ENCODE results near the gene PLEKHH2.

The PLEKHH2 gene

GRCh38 chr2:43758739-43759138 lies 121.7 kb downstream of the PLEKHH2 start:
- DNase-seq, result no peak

DNA sequence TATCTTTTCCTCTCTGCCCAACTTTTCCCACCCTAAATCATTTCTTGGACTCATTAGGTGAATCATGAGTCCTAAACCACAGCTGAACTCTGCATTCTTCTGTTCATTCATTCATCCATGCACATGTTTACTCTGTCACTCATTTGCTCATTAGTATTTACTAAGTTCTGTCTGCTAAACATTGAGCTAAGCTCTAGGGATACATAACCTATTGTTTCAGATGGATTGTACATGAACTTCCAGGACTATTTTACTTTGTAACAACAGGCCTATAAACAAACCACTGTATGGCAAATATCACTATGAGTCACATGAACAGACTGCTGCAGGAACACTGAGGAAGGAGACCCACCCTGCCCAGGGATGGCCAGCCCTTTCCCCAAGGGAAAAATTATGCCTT lies 122.1 kb downstream of the PLEKHH2 start:
- no peak for DNase-seq

GRCh38 chr2:43762286-43762685 lies 125.2 kb downstream of the PLEKHH2 start:
- DNase-seq, result no peak

DNA sequence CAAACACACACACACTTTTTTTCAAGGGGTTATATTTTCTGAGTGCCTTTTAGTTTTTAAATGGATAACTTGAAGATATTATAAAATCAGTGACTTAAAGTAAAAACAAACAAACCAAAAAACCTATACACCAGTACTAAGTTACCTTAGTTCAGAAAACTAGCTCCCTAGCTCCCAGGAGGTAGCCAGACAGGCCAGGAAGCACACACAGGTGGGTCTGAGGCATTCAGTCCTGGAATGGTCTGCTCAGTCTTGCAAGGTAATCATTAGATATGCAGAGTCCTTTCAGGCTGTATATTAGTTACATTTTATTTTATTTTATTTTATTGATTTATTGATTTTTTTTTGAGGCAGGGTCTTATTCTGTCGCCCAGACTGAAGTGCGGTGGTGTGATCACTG lies 126.0 kb downstream of the PLEKHH2 start:
- DNase-seq, result no peak

DNA sequence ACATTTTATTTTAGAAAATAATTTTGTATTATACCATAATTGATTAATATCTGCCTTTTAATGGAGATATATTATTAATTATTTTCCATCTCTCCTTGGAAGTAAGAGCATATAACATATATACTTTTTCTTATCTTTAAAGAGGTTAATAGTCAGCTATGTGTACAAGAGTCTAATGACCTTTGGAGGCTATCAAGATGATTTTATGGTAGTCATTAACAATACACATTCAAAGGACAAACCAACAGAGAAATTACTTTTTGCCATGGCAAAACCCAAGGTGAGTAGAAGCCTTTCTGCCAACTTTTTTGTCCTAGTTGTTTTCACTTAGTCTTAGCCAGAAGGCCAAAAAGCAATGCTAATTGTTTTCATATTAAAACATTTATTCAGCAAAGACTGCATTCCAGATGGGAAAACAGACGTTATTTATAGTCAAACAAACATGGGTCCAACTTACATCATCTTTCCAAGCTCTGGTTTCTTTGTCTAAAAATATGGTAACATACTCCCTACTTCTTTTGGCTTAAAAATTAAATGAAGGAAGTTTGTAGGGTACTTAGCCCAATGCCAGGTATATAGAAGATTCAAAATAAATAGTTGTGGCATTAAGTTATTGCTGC lies 127.1 kb downstream of the PLEKHH2 start:
- DNase-seq, result no peak

DNA sequence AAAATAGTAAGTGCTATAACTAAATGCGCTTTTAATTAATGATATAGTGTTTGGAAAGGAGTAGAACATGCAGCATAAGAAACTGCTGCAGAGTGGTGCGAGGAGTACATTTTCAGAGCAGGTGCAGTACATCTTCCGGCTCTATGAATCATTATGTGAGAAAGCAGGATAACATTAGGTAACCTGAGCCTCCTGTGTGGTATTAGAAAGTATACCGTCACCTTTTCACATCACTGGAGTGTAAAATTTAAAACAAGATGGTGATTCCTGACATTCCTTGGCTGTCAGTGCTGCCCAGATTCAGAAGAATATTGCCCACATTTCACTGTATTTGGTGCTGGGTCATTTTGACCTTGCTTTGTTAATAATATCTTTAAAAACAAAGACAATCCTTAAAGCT lies 128.9 kb downstream of the PLEKHH2 start:
- no peak for DNase-seq

DNA sequence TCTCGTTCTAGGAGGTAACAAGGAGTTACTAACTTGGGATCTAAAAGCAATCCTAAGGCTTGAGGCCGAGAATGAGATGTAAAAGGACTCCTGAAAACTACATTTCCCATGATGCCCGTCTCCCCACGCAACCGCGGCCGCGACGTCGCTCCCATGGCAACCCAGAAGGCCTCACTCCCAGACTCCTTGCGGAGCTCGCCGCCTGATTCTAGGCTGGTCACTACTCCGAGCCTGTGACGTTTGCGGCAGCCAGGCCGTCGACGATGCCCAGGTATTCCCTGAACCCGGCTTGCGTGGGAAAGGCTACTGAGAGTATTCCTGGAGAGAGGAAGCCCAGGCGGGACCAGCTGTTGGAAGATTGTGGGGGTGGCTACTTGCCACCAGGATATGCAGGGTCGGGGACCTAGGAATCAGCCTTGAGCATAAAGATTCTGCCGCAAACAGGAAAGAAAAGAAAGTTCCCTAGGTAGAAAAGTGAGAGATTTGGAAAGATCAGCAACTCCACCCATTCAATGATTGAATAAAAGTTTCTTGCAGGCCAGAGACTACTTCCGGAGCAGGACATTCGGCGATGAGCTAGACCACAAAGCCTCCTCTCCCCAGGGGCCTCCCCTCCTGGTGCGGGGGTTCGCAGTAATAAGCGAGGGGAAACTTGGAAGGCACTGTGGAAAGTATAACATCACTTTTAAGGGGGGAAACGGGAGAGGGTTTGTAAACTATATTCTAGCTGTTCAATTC lies 137.0 kb downstream of the PLEKHH2 start, which contains the start of gene DYNC2LI1:
Gene DYNC2LI1 (plus strand): TSS at position 164 of the 738 bp plus-strand sequence. CDS start 100 bp downstream, at position 264.
- DNase-seq, result peak; percentile 37 to 91 (median 75)

DNA sequence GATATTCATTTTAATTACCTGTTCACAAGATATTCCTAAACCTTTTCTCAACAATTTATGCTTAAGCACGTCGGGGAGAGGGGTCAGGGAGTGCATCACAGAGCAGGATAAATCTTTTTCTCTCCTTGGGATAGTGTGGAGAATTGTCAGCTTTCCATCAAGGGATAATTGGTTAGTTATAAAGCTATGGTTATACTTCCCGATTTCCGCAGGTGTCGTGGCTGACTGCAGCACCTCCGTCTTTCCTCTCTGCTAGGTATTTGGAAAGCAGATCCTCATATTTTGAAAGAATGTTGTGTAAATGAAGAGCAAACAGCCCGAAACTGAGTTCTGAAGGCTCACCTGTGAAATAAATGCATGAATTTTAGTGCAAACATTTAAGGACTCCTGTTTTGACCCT lies 137.6 kb downstream of the PLEKHH2 start:
- no peak for DNase-seq

DNA sequence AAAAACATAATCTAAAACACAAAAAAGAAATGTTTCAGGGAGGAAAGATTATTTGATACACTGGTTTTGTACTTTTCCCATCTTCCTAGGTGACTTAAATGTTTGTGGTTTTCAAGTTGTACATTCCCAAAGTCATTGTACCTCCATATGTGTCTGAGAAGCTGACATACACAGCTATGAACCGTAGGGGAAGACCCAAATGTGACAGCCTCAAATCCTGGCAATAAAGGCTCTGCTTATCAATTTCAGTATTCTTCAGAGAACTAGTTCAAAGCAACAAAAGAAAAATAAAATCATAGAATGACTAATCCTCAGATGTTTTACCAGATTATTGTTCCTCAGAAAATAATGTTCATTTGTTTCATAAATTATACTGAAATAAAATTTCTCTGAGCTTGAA lies 139.3 kb downstream of the PLEKHH2 start:
- no peak for DNase-seq

- no peak for DNase-seq
These were observed 140.4 kb downstream of the PLEKHH2 start for GRCh38 chr2:43777306-43777926.

GRCh38 chr2:43778233-43778632 lies 141.2 kb downstream of the PLEKHH2 start:
- DNase-seq, result no peak

DNA sequence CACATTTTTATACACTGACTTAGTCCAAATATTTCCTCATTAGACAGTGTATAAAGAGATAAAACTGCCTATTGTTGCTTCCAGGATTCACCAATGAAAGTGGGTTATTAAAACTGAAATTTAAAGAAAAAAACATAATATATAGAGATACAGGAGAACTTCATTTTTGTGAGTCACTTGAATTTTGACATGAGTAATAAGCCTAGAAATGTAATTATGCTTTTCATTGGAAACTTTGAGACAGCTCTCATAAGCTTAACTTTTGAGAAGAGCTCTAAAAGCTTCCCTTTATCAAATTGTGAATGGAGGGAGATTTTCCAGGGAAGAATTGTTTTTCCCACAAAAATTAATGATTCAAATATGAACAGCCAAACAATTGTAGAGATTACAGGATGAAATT lies 150.8 kb downstream of the PLEKHH2 start:
- DNase-seq, result no peak

DNA sequence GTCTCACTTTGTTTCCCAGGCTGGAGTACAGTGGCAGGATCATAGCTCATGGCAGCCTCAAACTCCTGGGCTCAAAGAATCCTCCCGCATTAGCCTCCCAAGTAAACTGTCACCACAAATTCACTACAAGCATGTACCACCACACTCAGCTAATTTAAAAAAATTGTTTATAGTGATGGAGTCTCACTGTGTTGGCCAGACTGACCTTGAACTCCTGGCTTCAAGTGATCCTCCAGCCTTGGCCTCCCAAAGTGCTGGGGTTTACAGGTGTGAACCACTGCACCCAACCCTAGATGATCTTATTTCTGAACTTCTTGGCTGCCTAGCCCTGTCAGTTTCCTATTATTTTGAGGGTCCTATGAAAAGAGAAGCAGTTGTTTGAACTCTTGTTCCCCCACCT lies 151.6 kb downstream of the PLEKHH2 start:
- DNase-seq, result no peak

DNA sequence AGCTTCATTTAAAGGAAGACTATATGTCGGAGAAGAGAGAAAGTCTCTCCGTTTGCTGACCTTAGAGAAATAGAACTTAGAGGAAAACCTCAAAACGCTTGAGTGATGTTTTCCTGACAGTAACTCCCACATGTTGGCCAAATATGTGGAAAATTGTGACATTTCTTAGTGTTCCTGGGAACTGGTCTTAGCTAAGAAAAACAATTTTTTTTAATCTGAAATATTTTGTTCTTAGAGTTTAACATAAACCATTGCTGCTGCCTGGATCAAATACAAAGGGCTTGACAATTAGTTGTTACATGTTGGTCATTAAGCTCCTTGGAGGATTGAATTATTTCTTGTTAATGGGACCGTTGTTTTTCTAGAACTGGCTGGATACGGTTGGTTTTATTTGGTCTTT lies 153.1 kb downstream of the PLEKHH2 start:
- no peak for DNase-seq

- DNase-seq, result no peak
These were observed 154.1 kb downstream of the PLEKHH2 start for GRCh38 chr2:43791035-43791765.

- no peak for DNase-seq
These were observed 155.6 kb downstream of the PLEKHH2 start for GRCh38 chr2:43792653-43793052.

- no peak for DNase-seq
These were observed 157.9 kb downstream of the PLEKHH2 start for GRCh38 chr2:43794956-43795355.

- DNase-seq, result no peak
These were observed 159.1 kb downstream of the PLEKHH2 start for GRCh38 chr2:43796206-43796605.

GRCh38 chr2:43798300-43798699 lies 161.2 kb downstream of the PLEKHH2 start:
- no peak for DNase-seq

- DNase-seq, result no peak
These were observed 163.8 kb downstream of the PLEKHH2 start for GRCh38 chr2:43800894-43801293.

GRCh38 chr2:43802135-43802534 lies 165.1 kb downstream of the PLEKHH2 start:
- DNase-seq, result no peak

DNA sequence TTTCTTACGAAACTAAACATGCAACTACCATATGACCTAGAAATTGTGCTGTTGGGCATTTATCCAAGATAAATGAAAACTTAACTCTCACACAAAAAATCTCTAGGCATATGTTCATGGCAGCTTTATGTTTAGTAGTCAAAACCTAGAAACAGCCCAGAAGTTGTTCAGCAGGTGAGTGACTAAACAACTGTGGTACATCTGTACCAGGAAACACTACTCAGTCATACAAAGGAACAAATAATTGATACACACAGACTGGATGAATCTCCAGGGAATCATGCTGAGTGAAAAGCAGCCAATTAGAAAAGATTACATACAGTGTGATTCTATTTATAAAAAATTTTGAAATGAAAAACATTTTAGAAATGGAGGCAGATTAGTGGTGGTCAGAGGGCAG lies 166.1 kb downstream of the PLEKHH2 start:
- DNase-seq, result no peak
